PC-9 (cell line): ENCODE data around the gene PPP1R3E. TPM values are rescaled to one million over a fixed set of nuclear protein-coding genes. Genes with fewer than 3 reads are reported as not detected.
"Not testable (repeated sequence)": the region's sequence is repeated elsewhere in the genome, so short reads cannot be mapped to it uniquely, and the experiment has no call there.

Source experiments
- BruUV-seq: library from RNA; stranded (reverse); fragments of 400-500 nt; replicated peaks from 2 replicates; lab custom pipeline; 2021; lab: Mats Ljungman, UMichigan
- CTCF ChIA-PET: fragments of 300-600 bp; sonication (Branson Sonifier 250); formaldehyde crosslinking; loops from one replicate; lab custom pipeline; 2022; ENCODE audit warnings: antibody characterized with exemption; lab: Charles Lee
- POLR2A ChIA-PET: fragments of 300-600 bp; sonication (Branson Sonifier 250); formaldehyde crosslinking; loops from one replicate; lab custom pipeline; 2022; ENCODE audit warnings: antibody characterized with exemption; ENCODE audit not compliant: unreplicated experiment; lab: Charles Lee
- DNase-seq, 2 experiments: peaks; one replicate each; pipeline versions ENCODE4 v3.0.0 to v3.0.0-alpha.2; 2015 to 2022; ENCODE audit warnings: mixed read lengths in 1 of 2
- H2AFZ ChIP-seq: fragments of 200-600 bp; sonication (generic); 2 replicates; pipeline ENCODE4 v1.8.1; 2017; ENCODE audit warnings: antibody characterized with exemption
- H3F3A ChIP-seq: fragments of 200-600 bp; sonication (generic); 2 replicates; pipeline ENCODE4 v1.8.1; 2017; ENCODE audit warnings: antibody characterized with exemption, mild to moderate bottlenecking, low read depth; ENCODE audit not compliant: insufficient read depth
- H3K27ac ChIP-seq: fragments of 200-600 bp; sonication (generic); 2 replicates; pipeline ENCODE4 v1.6.1; 2016; ENCODE audit warnings: mixed run types
- H3K27me3 ChIP-seq: fragments of 200-600 bp; sonication (generic); 2 replicates; pipeline ENCODE4 v1.6.1; 2016; ENCODE audit warnings: low read depth, mixed run types; ENCODE audit not compliant: insufficient read depth
- H3K36me3 ChIP-seq: fragments of 200-600 bp; sonication (generic); 2 replicates; pipeline ENCODE4 v1.6.1; 2016; ENCODE audit warnings: low read depth, mixed run types
- H3K4me1 ChIP-seq: fragments of 200-600 bp; sonication (generic); replicated peaks from 2 replicates; pipeline ENCODE4 v1.6.1; 2016; ENCODE audit warnings: mixed run types; ENCODE audit not compliant: insufficient read depth
- H3K4me2 ChIP-seq: fragments of 200-600 bp; sonication (generic); 2 replicates; pipeline ENCODE4 v1.6.1; 2017; ENCODE audit warnings: mixed run types
- H3K4me3 ChIP-seq: fragments of 200-600 bp; sonication (generic); 2 replicates; pipeline ENCODE4 v1.6.1; 2016; ENCODE audit warnings: mixed run types
- H3K79me2 ChIP-seq: fragments of 200-600 bp; sonication (generic); 2 replicates; pipeline ENCODE4 v1.6.1; 2017; ENCODE audit warnings: low read depth, mixed run types
- H3K9me2 ChIP-seq: fragments of 200-600 bp; sonication (generic); 2 replicates; pipeline ENCODE4 v1.8.1; 2017; ENCODE audit warnings: mild to moderate bottlenecking; ENCODE audit not compliant: insufficient read depth
- H3K9me3 ChIP-seq: fragments of 200-600 bp; sonication (generic); 2 replicates; pipeline ENCODE4 v1.8.1; 2016; ENCODE audit warnings: low read depth; ENCODE audit not compliant: insufficient read depth
- H4K20me1 ChIP-seq: fragments of 200-600 bp; sonication (generic); 2 replicates; pipeline ENCODE4 v1.8.1; 2017; ENCODE audit not compliant: insufficient read depth
- CTCF ChIP-seq: fragments of 200-600 bp; sonication (generic); conservative IDR thresholded peaks from 2 replicates; pipeline ENCODE4 v1.6.1; 2017; ENCODE audit warnings: mixed run types, antibody characterized with exemption, mild to moderate bottlenecking, moderate library complexity
- EZH2 ChIP-seq: fragments of 200-600 bp; sonication (generic); IDR thresholded peaks from 2 replicates; pipeline ENCODE4 v1.8.0; 2017; ENCODE audit warnings: antibody characterized with exemption, low read depth
- intact Hi-C: fragments of 100-400 bp; cut with micrococcal nuclease; formaldehyde crosslinking; loops from one replicate; pipeline ENCODE4 v1.10.0; 2022; ENCODE audit not compliant: unreplicated experiment
- total RNA-seq: library from RNA; stranded (reverse); gene quantifications from 2 replicates; pipeline ENCODE4 v1.2.3, GENCODE V29; 2021

The PPP1R3E gene
- total RNA-seq, 1 experiment from 2014 or later = 9.5 TPM

DNA sequence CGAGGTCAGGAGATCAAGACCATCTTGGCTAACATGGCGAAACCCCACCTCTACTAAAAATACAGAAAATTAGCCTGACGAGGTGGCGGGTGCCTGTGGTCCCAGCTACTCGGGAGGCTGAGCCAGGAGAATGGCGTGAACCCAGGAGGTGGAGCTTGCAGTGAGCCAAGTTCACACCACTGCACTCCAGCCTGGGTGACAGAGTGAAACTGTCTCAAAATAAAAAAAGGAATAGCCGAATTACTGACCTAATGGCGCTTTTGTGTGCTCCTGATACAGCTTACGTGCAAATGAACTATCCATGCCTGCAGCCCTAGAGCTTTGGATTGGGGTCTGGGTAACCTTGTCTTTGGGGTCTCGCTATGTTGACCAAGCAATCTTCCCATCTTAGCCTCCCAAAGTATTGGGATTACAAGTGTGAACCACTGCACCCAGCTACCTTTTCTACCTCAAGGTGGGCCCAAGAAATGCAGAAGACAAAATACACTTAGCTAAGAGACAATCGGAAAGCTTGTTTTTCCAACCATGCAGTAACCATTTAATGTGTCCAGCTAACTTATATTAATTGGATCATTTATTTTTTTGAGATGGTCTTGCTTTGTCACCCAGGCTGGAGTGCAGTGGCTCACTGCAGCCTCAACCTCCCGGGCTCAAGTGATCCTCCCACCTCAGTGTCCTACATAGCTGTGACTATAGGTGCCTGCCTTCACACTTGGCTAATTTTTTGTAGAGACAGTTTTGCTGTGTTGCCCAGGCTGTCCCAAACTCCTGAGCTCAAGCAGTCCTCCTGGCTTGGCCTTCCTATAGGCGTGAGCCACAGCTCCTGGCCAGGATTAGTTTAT lies 24.1 kb upstream of the PPP1R3E start:
- CTCF ChIA-PET = interaction anchor here (0.5 to 0.6 kb wide), 2 partner anchors 9 to 152 kb away, joined by 3 to 9 read pairs; no protein-coding TSS in a partner anchor
- DNase-seq = no peak
- no peak overlapping the region for H3K4me2 ChIP-seq

DNA sequence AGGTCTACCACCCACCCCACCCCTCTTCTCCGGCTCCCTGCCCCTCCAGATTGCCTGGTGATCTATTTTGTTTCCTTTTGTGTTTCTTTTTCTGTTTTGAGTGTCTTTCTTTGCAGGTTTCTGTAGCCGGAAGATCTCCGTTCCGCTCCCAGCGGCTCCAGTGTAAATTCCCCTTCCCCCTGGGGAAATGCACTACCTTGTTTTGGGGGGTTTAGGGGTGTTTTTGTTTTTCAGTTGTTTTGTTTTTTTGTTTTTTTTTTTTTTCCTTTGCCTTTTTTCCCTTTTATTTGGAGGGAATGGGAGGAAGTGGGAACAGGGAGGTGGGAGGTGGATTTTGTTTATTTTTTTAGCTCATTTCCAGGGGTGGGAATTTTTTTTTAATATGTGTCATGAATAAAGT lies 23.1 kb upstream of the PPP1R3E start:
- H3F3A ChIP-seq = peaks cover 24% of the 10 kb centered on the region; the same call in 1 of the 2 replicates
- POLR2A ChIA-PET = interaction anchor here (0.7 kb wide), 1 partner anchor 232 kb away, joined by 9 read pairs; no protein-coding TSS in a partner anchor
- H3K9me2 ChIP-seq, H3K4me3 ChIP-seq, H3K4me2 ChIP-seq, H3K9me3 ChIP-seq, H2AFZ ChIP-seq, H3K27me3 ChIP-seq, H3K4me1 ChIP-seq, H3K27ac ChIP-seq, BruUV-seq, DNase-seq, H4K20me1 ChIP-seq: not testable (repeated sequence)
- peaks cover 20% of the 10 kb centered on the region; the same call in 1 of the 2 replicates for H3K36me3 ChIP-seq
- intact Hi-C loops = loop anchor here (5.0 kb wide), 1 partner anchor 232 kb away; the partner anchor contains the start of gene THTPA
- CTCF ChIA-PET = interaction anchor here (0.7 kb wide), 1 partner anchor 54 kb away, joined by 3 read pairs; no protein-coding TSS in a partner anchor
- peaks cover 24% of the 10 kb centered on the region for H3K79me2 ChIP-seq

More for the DNA sequence above, 24.1 kb upstream of the PPP1R3E start:
- peaks cover 24% of the 10 kb centered on the region for H3K79me2 ChIP-seq
- intact Hi-C loops = loop anchor here (5.0 kb wide), 1 partner anchor 231 kb away; the partner anchor contains the start of gene THTPA
- peaks cover 24% of the 10 kb centered on the region; the same call in 1 of the 2 replicates for H3F3A ChIP-seq
- H3K27me3 ChIP-seq = 0 out of 2 replicates have a peak, but pooled peaks cover 5% of the 10 kb centered on the region
- no peaks in the 10 kb centered on the region for H4K20me1 ChIP-seq
- TF ChIP-seq CTCF (no peak), EZH2 (no peak)
- no peak overlapping the region for H2AFZ ChIP-seq
- H3K9me2 ChIP-seq = no peaks in the 10 kb centered on the region
- no TSS peak for BruUV-seq
- POLR2A ChIA-PET = interaction anchor here (0.6 to 0.7 kb wide), 3 partner anchors 231 to 788 kb away, joined by 3 to 9 read pairs (median 4); partner anchors contain the start of genes DCAF11 and NRL
- no peaks in the 10 kb centered on the region for H3K9me3 ChIP-seq
- peaks cover 20% of the 10 kb centered on the region; the same call in 1 of the 2 replicates for H3K36me3 ChIP-seq
- H3K4me3 ChIP-seq = no peak overlapping the region
- no peak overlapping the region for H3K27ac ChIP-seq
- H3K4me1 ChIP-seq = peaks cover 9% of the 10 kb centered on the region

DNA sequence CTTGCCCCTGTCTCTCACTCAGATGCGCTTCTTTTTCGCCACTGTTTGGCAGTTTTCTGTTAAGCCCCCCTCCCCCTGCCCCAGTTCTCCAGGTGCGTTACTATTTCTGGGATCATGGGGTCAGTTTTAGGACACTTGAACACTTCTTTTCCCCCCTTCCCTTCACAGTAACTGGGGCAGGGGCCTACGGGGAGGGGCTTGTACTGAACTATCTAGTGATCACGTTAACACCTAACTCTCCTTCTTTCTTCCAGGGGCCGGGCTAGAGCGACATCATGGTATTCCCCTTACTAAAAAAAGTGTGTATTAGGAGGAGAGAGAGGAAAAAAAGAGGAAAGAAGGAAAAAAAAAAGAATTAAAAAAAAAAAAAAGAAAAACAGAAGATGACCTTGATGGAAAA lies 22.3 kb upstream of the PPP1R3E start:
- BruUV-seq = no TSS peak
- H3K27ac ChIP-seq = no peak overlapping the region

More for the DNA sequence above, 22.3 kb upstream of the PPP1R3E start:
- CTCF ChIA-PET = no interaction called here
- Histone ChIP-seq H4K20me1 (no peaks in the 10 kb centered on the region), H3K9me3 (no peaks in the 10 kb centered on the region), H3K79me2 (peaks cover 24% of the 10 kb centered on the region), H3K9me2 (no peaks in the 10 kb centered on the region), H3K4me2 (no peak overlapping the region), H3K4me3 (no peak overlapping the region), H3K27me3 (no peaks in the 10 kb centered on the region), H3K36me3 (peaks cover 20% of the 10 kb centered on the region; the same call in 1 of the 2 replicates), H3K4me1 (peaks cover 15% of the 10 kb centered on the region), H3F3A (peaks cover 27% of the 10 kb centered on the region; the same call in 1 of the 2 replicates), H2AFZ (no peak overlapping the region)
- no peak for DNase-seq
- no peak for TF ChIP-seq CTCF
- TF ChIP-seq EZH2 = no peak
- intact Hi-C loops = loop anchor here (5.0 kb wide), 2 partner anchors 142 to 232 kb away; partner anchors contain the start of genes NGDN and THTPA
- POLR2A ChIA-PET = no interaction called here
